Ascending aorta (tissue), 2 donors: ENCODE measurements around the gene RHOT2. TPM values are rescaled to one million over a fixed set of nuclear protein-coding genes. Genes with fewer than 3 reads are reported as not detected.

Experiments used
- DNase-seq, 2 donors: peaks; one replicate each; pipeline ENCODE4 v3.0.0-alpha.2; 2019; ENCODE audit warnings: low spot score in 2 of 2
- H3K27ac ChIP-seq, 2 donors: fragments of 200-600 bp; sonication (generic); one replicate each; pipeline ENCODE4 v1.5.1; 2016 to 2017; ENCODE audit warnings: mild to moderate bottlenecking in 1 of 2
- H3K27me3 ChIP-seq: fragments of 200-600 bp; sonication (generic); one replicate; pipeline ENCODE4 v1.5.1; 2017
- H3K36me3 ChIP-seq, 2 donors: fragments of 200-600 bp; sonication (generic); one replicate each; pipeline ENCODE4 v1.5.1; 2016
- H3K4me1 ChIP-seq, 2 donors: fragments of 200-600 bp; sonication (generic); one replicate each; pipeline ENCODE4 v1.5.1; 2016 to 2017; ENCODE audit warnings: mild to moderate bottlenecking in 1 of 2
- H3K4me3 ChIP-seq, 2 donors: fragments of 200-600 bp; sonication (generic); one replicate each; pipeline ENCODE4 v1.5.1; 2016 to 2017; ENCODE audit warnings: mild to moderate bottlenecking in 1 of 2
- H3K9me3 ChIP-seq, 2 donors: fragments of 200-600 bp; sonication (generic); one replicate each; pipeline ENCODE4 v1.5.1; 2016
- intact Hi-C: fragments of 100-400 bp; cut with DNase I; formaldehyde crosslinking; loops from one replicate; pipeline ENCODE4 v1.15.1; 2023
- total RNA-seq: library from RNA; depleted of rRNA; stranded (reverse); fragments of >200 nt; gene quantifications from one replicate; pipeline ENCODE4 v1.1.0, GENCODE V29; 2016
- TF ChIP-seq, protein P1 (sequence below), 3 experiments: fragments of 200-600 bp in 2 of 3; fragments of 450-650 bp in 1 of 3; sonication (generic) in 2 of 3; IDR thresholded peaks; one replicate each; pipeline ENCODE4 v1.5.1; 2016 to 2019; ENCODE audit warnings: antibody characterized with exemption in 3 of 3, mild to moderate bottlenecking in 1 of 3, moderate library complexity in 1 of 3

Gene RHOT2
- total RNA-seq, 1 donor from 2014 or later = 41.8 TPM

DNA sequence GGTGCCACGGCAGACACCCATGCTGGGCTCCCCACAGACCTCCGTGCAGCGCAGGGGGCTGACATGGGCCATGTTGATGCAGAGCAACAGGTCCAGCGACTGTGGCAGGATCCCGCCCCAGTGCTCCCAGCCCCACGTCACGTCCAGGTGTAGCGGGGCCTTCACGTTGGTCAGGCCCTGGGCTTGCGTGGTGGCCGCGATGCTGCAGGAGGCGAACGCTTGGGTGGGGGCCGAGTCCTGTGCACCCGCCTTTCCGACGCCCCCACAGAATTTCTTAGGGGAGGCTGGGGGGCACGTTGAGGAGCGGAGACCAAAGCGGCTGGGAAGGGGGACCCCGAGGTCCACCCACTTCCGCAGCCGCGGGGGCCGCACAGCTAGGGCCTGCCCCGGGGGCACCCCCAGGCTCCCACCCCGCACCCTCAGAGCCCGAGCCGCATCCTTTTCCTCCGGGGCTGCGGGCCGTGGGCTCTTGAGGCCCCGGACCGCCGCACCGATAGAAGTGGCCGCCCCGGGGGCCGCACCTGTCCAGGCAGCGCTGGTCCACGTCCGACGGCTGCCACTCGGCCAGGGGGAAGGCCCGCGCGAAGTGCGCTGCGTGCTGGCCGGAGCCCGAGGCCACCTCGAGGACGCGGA lies 32.2 kb upstream of the RHOT2 start:
- no peaks in the 10 kb centered on the region for H3K9me3 ChIP-seq
- H3K4me3 ChIP-seq = peak overlapping the region; percentile 81 to 97
- TF ChIP-seq, protein P1, sequence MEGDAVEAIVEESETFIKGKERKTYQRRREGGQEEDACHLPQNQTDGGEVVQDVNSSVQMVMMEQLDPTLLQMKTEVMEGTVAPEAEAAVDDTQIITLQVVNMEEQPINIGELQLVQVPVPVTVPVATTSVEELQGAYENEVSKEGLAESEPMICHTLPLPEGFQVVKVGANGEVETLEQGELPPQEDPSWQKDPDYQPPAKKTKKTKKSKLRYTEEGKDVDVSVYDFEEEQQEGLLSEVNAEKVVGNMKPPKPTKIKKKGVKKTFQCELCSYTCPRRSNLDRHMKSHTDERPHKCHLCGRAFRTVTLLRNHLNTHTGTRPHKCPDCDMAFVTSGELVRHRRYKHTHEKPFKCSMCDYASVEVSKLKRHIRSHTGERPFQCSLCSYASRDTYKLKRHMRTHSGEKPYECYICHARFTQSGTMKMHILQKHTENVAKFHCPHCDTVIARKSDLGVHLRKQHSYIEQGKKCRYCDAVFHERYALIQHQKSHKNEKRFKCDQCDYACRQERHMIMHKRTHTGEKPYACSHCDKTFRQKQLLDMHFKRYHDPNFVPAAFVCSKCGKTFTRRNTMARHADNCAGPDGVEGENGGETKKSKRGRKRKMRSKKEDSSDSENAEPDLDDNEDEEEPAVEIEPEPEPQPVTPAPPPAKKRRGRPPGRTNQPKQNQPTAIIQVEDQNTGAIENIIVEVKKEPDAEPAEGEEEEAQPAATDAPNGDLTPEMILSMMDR (IDR thresholded peaks at IDR 0.05) = no peak
- H3K27me3 ChIP-seq = no peaks in the 10 kb centered on the region
- peaks cover 12 to 17% of the 10 kb centered on the region in 2 donors for H3K36me3 ChIP-seq
- H3K4me1 ChIP-seq = peaks cover 6 to 17% of the 10 kb centered on the region in 2 donors
- intact Hi-C loops = loop anchor here (1.0 to 5.0 kb wide), 5 partner anchors 25 to 977 kb away; partner anchors contain the start of genes CAPN15, CRAMP1, IFT140 and STUB1
- peak overlapping the region; percentile 94 to 99 for H3K27ac ChIP-seq
- DNase-seq = no peak

DNA sequence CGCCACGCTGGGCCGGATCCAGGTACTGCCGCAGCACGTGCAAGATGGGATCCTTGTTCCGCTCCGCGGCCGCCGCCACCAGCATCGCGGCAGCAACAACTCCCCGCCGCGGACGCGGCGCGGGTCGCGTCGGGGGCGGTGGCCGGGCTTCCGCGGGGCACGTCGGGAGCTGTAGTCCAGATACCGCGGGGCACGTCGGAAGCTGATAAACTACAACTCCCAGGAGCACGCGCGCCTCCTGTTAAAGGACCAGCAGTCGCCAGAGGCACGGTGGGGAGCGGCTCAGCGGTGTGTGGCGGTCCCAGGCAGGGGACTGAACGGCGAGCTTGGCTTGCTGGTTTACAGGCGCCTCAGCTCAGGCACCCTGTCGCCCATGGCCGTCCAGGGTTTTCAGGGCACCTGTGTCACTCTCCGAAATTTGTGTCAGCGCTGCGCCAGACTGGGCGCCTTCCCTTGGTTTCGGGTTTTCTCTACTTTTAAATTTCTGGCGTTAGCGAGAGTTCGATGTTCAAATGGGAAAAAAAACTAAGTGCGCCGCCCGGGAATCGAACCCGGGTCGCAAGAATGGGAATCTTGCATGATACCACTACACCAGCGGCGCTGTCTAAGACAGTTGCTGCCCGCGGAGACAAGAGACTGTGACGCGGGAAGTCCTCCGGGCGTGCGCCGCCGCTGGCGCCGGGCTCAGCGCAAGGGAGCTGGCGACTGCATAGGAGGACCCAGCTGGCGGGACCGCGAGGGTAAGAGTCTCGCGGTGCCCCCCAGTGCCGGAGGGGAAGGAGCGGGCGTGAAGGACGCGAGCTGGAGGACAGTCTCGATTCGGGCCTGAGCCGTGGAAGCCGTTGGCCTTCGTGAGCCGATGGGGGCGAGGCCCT lies 31.5 kb upstream of the RHOT2 start, which contains the start of gene METTL26:
Gene METTL26, minus strand, starts transcription at position 100 of the 875 bp plus-strand sequence. Its CDS starts 15 bp downstream, at position 85.
- Histone ChIP-seq H3K27ac (peak within 1 kb of the TSS; percentile 94 to 99), H3K4me3 (peak within 1 kb of the TSS; percentile 81 to 97), H3K9me3 (no peaks in the 10 kb centered on the region), H3K36me3 (peaks cover 12 to 17% of the 10 kb centered on the region in 2 donors), H3K4me1 (peaks cover 6 to 18% of the 10 kb centered on the region in 2 donors), H3K27me3 (no peaks in the 10 kb centered on the region)
- intact Hi-C loops = loop anchor here (1.0 to 5.0 kb wide), 6 partner anchors 13 to 976 kb away; partner anchors contain the start of genes CAPN15, CRAMP1, IFT140 and STUB1
- TF ChIP-seq, protein P1 (IDR thresholded peaks at IDR 0.05) = peak in 1 of 3 experiments; percentile 12
- DNase-seq = peak; percentile 80 to 98

- Histone ChIP-seq H3K36me3 (peaks cover 12 to 17% of the 10 kb centered on the region in 2 donors), H3K27me3 (no peaks in the 10 kb centered on the region), H3K4me3 (peak overlapping the region; percentile 81 to 97), H3K27ac (peak overlapping the region; percentile 94 to 99), H3K9me3 (no peaks in the 10 kb centered on the region), H3K4me1 (peaks cover 6 to 19% of the 10 kb centered on the region in 2 donors)
- TF ChIP-seq, protein P1 (IDR thresholded peaks at IDR 0.05) = no peak
- no peak for DNase-seq
- intact Hi-C loops = loop anchor here (1.0 to 5.0 kb wide), 5 partner anchors 12 to 975 kb away; partner anchors contain the start of genes CAPN15, CRAMP1, IFT140 and STUB1
Measured at GRCh38 chr16:637081-638018, 30.6 kb upstream of the RHOT2 start.

GRCh38 chr16:638034-638543 lies 29.8 kb upstream of the RHOT2 start:
- H3K4me1 ChIP-seq = peaks cover 11 to 26% of the 10 kb centered on the region in 2 donors
- H3K36me3 ChIP-seq = peaks cover 12 to 13% of the 10 kb centered on the region in 2 donors
- no peaks in the 10 kb centered on the region for H3K27me3 ChIP-seq
- intact Hi-C loops = loop anchor here (5.0 kb wide), 1 partner anchor 974 kb away; the partner anchor contains the start of genes CRAMP1 and IFT140
- DNase-seq = no peak
- H3K9me3 ChIP-seq = no peaks in the 10 kb centered on the region
- TF ChIP-seq, protein P1 (IDR thresholded peaks at IDR 0.05) = no peak
- H3K27ac ChIP-seq = peak overlapping the region; percentile 58 to 99
- no peak overlapping the region for H3K4me3 ChIP-seq
